WTC11 (cell line): ENCODE data around the gene ZNF774. TPM values are rescaled to one million over a fixed set of nuclear protein-coding genes. Genes with fewer than 3 reads are reported as not detected.

ENCODE experiments used
- ATAC-seq: fragments of 200-7000 bp; cut with Tn5 transposase; 2 replicates; pipeline ENCODE4 v1.10.0; 2021; ENCODE audit warnings: mild to moderate bottlenecking, moderate library complexity
- CTCF ChIA-PET: fragments of 300-600 bp; sonication (Branson Sonifier 250); formaldehyde crosslinking; loops from one replicate; lab custom pipeline; 2021; ENCODE audit warnings: antibody characterized with exemption; lab: Charles Lee
- POLR2A ChIA-PET: fragments of 350-600 bp; sonication (Branson Sonifier 250); formaldehyde crosslinking; loops from one replicate; lab custom pipeline; 2021; ENCODE audit warnings: antibody characterized with exemption; lab: Charles Lee
- DNase-seq: peaks from one replicate; pipeline ENCODE4 v3.0.0; 2021; ENCODE audit warnings: low spot score
- H3K27ac Mint-ChIP-seq: 2 replicates; pipeline ENCODE4 v1.8.0; 2021; ENCODE audit warnings: mixed read lengths
- H3K27me3 Mint-ChIP-seq: 2 replicates; pipeline ENCODE4 v1.8.0; 2021; ENCODE audit warnings: low read depth, mild to moderate bottlenecking, moderate library complexity, mixed read lengths
- H3K36me3 Mint-ChIP-seq: 2 replicates; pipeline ENCODE4 v1.8.0; 2021; ENCODE audit warnings: mixed read lengths
- H3K4me1 Mint-ChIP-seq: 2 replicates; pipeline ENCODE4 v1.8.0; 2022; ENCODE audit warnings: mixed read lengths
- H3K4me3 Mint-ChIP-seq: 2 replicates; pipeline ENCODE4 v1.8.0; 2021; ENCODE audit warnings: mild to moderate bottlenecking, moderate library complexity, mixed read lengths
- H3K9me3 Mint-ChIP-seq: 2 replicates; pipeline ENCODE4 v1.8.0; 2021; ENCODE audit warnings: mixed read lengths
- AFF4 ChIP-seq: sonication (generic); formaldehyde crosslinking; IDR thresholded peaks from 2 replicates; pipeline ENCODE4 v1.8.1; 2023; ENCODE audit warnings: mild to moderate bottlenecking, missing genetic modification reagents, borderline replicate concordance
- ATF2 ChIP-seq: sonication (generic); formaldehyde crosslinking; IDR thresholded peaks from 2 replicates; pipeline ENCODE4 v1.8.1; 2022; ENCODE audit warnings: low read depth, missing genetic modification reagents, borderline replicate concordance
- E2F1 ChIP-seq: sonication (generic); formaldehyde crosslinking; IDR thresholded peaks from 2 replicates; pipeline ENCODE4 v1.8.0; 2022; ENCODE audit warnings: mild to moderate bottlenecking, missing genetic modification reagents
- FOXP4 ChIP-seq: sonication (generic); formaldehyde crosslinking; IDR thresholded peaks from 2 replicates; pipeline ENCODE4 v1.8.0; 2022; ENCODE audit warnings: mild to moderate bottlenecking, missing genetic modification reagents
- HMGA2 ChIP-seq: fragments of 250-450 bp; sonication (Bioruptor Pico); IDR thresholded peaks from 2 replicates; pipeline ENCODE4 v1.4.0; 2021; ENCODE audit warnings: mild to moderate bottlenecking, moderate library complexity
- KAT7 ChIP-seq: sonication (generic); formaldehyde crosslinking; IDR thresholded peaks from 2 replicates; pipeline ENCODE4 v1.8.1; 2023; ENCODE audit warnings: missing genetic modification reagents, mild to moderate bottlenecking, borderline replicate concordance
- MLX ChIP-seq: sonication (generic); formaldehyde crosslinking; IDR thresholded peaks from 2 replicates; pipeline ENCODE4 v1.8.1; 2023; ENCODE audit warnings: mild to moderate bottlenecking, missing genetic modification reagents, moderate library complexity
- NFE2L1 ChIP-seq: sonication (generic); formaldehyde crosslinking; IDR thresholded peaks from 2 replicates; pipeline ENCODE4 v1.8.1; 2023; ENCODE audit warnings: missing genetic modification reagents
- NFYB ChIP-seq: sonication (generic); formaldehyde crosslinking; conservative IDR thresholded peaks from 2 replicates; pipeline ENCODE4 v1.8.0; 2022; ENCODE audit warnings: low read depth, missing genetic modification reagents
- PREB ChIP-seq: sonication (generic); formaldehyde crosslinking; IDR thresholded peaks from 2 replicates; pipeline ENCODE4 v1.8.1; 2022; ENCODE audit warnings: mild to moderate bottlenecking, missing genetic modification reagents, moderate library complexity, borderline replicate concordance
- SMAD3 ChIP-seq: sonication (generic); formaldehyde crosslinking; IDR thresholded peaks from 2 replicates; pipeline ENCODE4 v1.8.0; 2022; ENCODE audit warnings: missing genetic modification reagents, mild to moderate bottlenecking, borderline replicate concordance
- SOX15 ChIP-seq: fragments of 250-450 bp; sonication (Bioruptor Pico); IDR thresholded peaks from 2 replicates; pipeline ENCODE4 v1.9.0; 2021; ENCODE audit warnings: mild to moderate bottlenecking
- SP1 ChIP-seq: sonication (generic); formaldehyde crosslinking; conservative IDR thresholded peaks from 2 replicates; pipeline ENCODE4 v1.8.1; 2022; ENCODE audit warnings: missing genetic modification reagents
- TCF7 ChIP-seq: sonication (generic); formaldehyde crosslinking; IDR thresholded peaks from 2 replicates; pipeline ENCODE4 v1.8.0; 2022; ENCODE audit warnings: mild to moderate bottlenecking, low read depth, missing genetic modification reagents, moderate library complexity
- TP53 ChIP-seq: sonication (generic); formaldehyde crosslinking; IDR thresholded peaks from 2 replicates; pipeline ENCODE4 v1.8.1; 2023; ENCODE audit warnings: mild to moderate bottlenecking, missing genetic modification reagents
- ZNF121 ChIP-seq: sonication (generic); formaldehyde crosslinking; IDR thresholded peaks from 2 replicates; pipeline ENCODE4 v1.8.0; 2023; ENCODE audit warnings: missing genetic modification reagents
- ZNF138 ChIP-seq: sonication (generic); formaldehyde crosslinking; conservative IDR thresholded peaks from 2 replicates; pipeline ENCODE4 v1.8.1; 2022; ENCODE audit warnings: mild to moderate bottlenecking, moderate library complexity, missing genetic modification reagents
- ZNF423 ChIP-seq: fragments of 250-450 bp; sonication (Bioruptor Pico); IDR thresholded peaks from 2 replicates; pipeline ENCODE4 v2.1.2; 2022; ENCODE audit warnings: mild to moderate bottlenecking, moderate library complexity
- ZNF425 ChIP-seq: fragments of 250-450 bp; sonication (Bioruptor Pico); conservative IDR thresholded peaks from 2 replicates; pipeline ENCODE4 v1.9.0; 2021; ENCODE audit warnings: mild to moderate bottlenecking
- ZNF671 ChIP-seq: fragments of 250-450 bp; sonication (Bioruptor Pico); IDR thresholded peaks from 2 replicates; pipeline ENCODE4 v1.8.0; 2021; ENCODE audit warnings: mild to moderate bottlenecking
- total RNA-seq: library from RNA; stranded (reverse); gene quantifications from 3 replicates; pipeline ENCODE4 v1.2.3, GENCODE V29; 2021

The ZNF774 gene
- total RNA-seq, 1 experiment from 2014 or later = 2.6 TPM

GRCh38 chr15:90375071-90375470, 23.0 kb downstream of the ZNF774 start:
- DNase-seq = no peak
- Mint-ChIP-seq H3K4me1 (no peaks in the 10 kb centered on the region), H3K4me3 (no peak overlapping the region), H3K27me3 (no peaks in the 10 kb centered on the region), H3K9me3 (peaks cover 45% of the 10 kb centered on the region), H3K27ac (no peak overlapping the region), H3K36me3 (peaks cover 22% of the 10 kb centered on the region)
- ChIA-PET CTCF (interaction anchor here (0.9 to 1.1 kb wide), 2 partner anchors 55 to 74 kb away, joined by 3 read pairs; no protein-coding TSS in a partner anchor), POLR2A (interaction anchor here (1.5 kb wide), 1 partner anchor 13 kb away, joined by 4 read pairs; the partner anchor contains the start of gene IQGAP1)
- TF ChIP-seq MLX (no peak), NFYB (peak; percentile 45; the same call in 1 of the 2 replicates), FOXP4 (no peak), TCF7 (CRISPR knock-in tag) (no peak), KAT7 (no peak), ZNF138 (CRISPR knock-in tag) (no peak), SP1 (CRISPR knock-in tag) (no peak)
- no peak for ATAC-seq

GRCh38 chr15:90376789-90377188, 24.7 kb downstream of the ZNF774 start:
- POLR2A ChIA-PET = no interaction called here
- no peak overlapping the region for H3K27ac Mint-ChIP-seq
- DNase-seq = no peak
- no peaks in the 10 kb centered on the region for H3K4me1 Mint-ChIP-seq
- peaks cover 3% of the 10 kb centered on the region; the same call in 1 of the 2 replicates for H3K27me3 Mint-ChIP-seq
- H3K4me3 Mint-ChIP-seq = no peak overlapping the region
- CTCF ChIA-PET = no interaction called here
- H3K9me3 Mint-ChIP-seq = peaks cover 51% of the 10 kb centered on the region
- peaks cover 28% of the 10 kb centered on the region for H3K36me3 Mint-ChIP-seq
- ATAC-seq = no peak
- TF ChIP-seq ZNF121 = no peak
- no peak for TF ChIP-seq SMAD3
- no peak for TF ChIP-seq FOXP4
- no peak for TF ChIP-seq ZNF425 (CRISPR knock-in tag)
- TF ChIP-seq NFE2L1 = no peak
- no peak for TF ChIP-seq AFF4 (CRISPR knock-in tag)
- no peak for TF ChIP-seq ZNF671 (CRISPR knock-in tag)
- TF ChIP-seq TP53 (CRISPR knock-in tag) = no peak
- no peak for TF ChIP-seq ZNF423
- TF ChIP-seq SOX15 (CRISPR knock-in tag) = no peak
- no peak for TF ChIP-seq ATF2 (CRISPR knock-in tag)
- no peak for TF ChIP-seq PREB
- no peak for TF ChIP-seq E2F1
- no peak for TF ChIP-seq HMGA2
- TF ChIP-seq MLX = no peak
